Spleen (tissue), 11 donors: ENCODE measurements around the gene HMCN2. TPM values are rescaled to one million over a fixed set of nuclear protein-coding genes. Genes with fewer than 3 reads are reported as not detected.

ENCODE experiments used
- DNase-seq: peaks from one replicate; pipeline ENCODE4 v3.0.0-alpha.2; 2020
- H3K27ac ChIP-seq, 8 donors: fragments of 200-600 bp; sonication (generic) in 7 of 8; 1 replicate in 4 of 8; 2 replicates in 4 of 8; pipeline versions ENCODE4 v1.5.0 to v1.8.0; 2016 to 2021; ENCODE audit warnings: inconsistent platforms in 4 of 8, mild to moderate bottlenecking in 4 of 8, moderate library complexity in 1 of 8
- H3K27me3 ChIP-seq, 7 donors: fragments of 200-600 bp; sonication (generic) in 6 of 7; replicated peaks in 1 of 7; 1 replicate in 4 of 7; 2 replicates in 3 of 7; pipeline versions ENCODE4 v1.5.0 to v1.8.0; 2016 to 2021; ENCODE audit warnings: inconsistent platforms in 3 of 7, mild to moderate bottlenecking in 1 of 7
- H3K36me3 ChIP-seq, 6 donors: fragments of 200-600 bp; sonication (generic) in 5 of 6; 1 replicate in 4 of 6; 2 replicates in 2 of 6; pipeline versions ENCODE4 v1.5.0 to v1.8.0; 2016 to 2021; ENCODE audit warnings: inconsistent platforms in 2 of 6
- H3K4me1 ChIP-seq, 6 donors: fragments of 200-600 bp; sonication (generic) in 5 of 6; 1 replicate in 3 of 6; 2 replicates in 3 of 6; pipeline versions ENCODE4 v1.5.0 to v1.8.0; 2016 to 2021; ENCODE audit warnings: inconsistent platforms in 3 of 6
- H3K4me3 ChIP-seq, 8 donors: fragments of 200-600 bp; sonication (generic) in 7 of 8; 1 replicate in 4 of 8; 2 replicates in 4 of 8; pipeline versions ENCODE4 v1.5.0 to v1.8.0; 2016 to 2021; ENCODE audit warnings: inconsistent platforms in 4 of 8, mild to moderate bottlenecking in 4 of 8, moderate library complexity in 2 of 8
- H3K9me3 ChIP-seq, 8 donors: fragments of 200-600 bp; sonication (generic) in 7 of 8; 1 replicate in 4 of 8; 2 replicates in 4 of 8; pipeline versions ENCODE4 v1.5.0 to v1.8.0; 2016 to 2021; ENCODE audit warnings: inconsistent platforms in 4 of 8
- POLR2A ChIP-seq, 3 donors: fragments of 450-650 bp; IDR thresholded peaks; one replicate each; pipeline ENCODE4 v1.5.1; 2017; ENCODE audit warnings: antibody characterized with exemption in 3 of 3, mild to moderate bottlenecking in 1 of 3
- POLR2AphosphoS5 ChIP-seq, 3 donors: sonication (generic); formaldehyde crosslinking; IDR thresholded peaks; one replicate each; pipeline ENCODE4 v1.5.1; 2017; ENCODE audit warnings: antibody characterized with exemption in 3 of 3
- WGBS, 5 donors: extraction: QIAGEN DNeasy Blood & Tissue Kit in 3 of 5; methylation state at CpG; one replicate each; pipeline versions ENCODE4 v1.1.5 to v1.1.7; 2013 to 2018; 5-methylcytosine and 5-hydroxymethylcytosine counted together
- intact Hi-C: fragments of 100-400 bp; cut with DNase I; formaldehyde crosslinking; loops from one replicate; pipeline ENCODE4 v1.15.0; 2023; ENCODE audit warnings: low total_unique reads
- polyA plus RNA-seq, 3 donors: library from polyadenylated mRNA; stranded (reverse); fragments of 200-250 nt; gene quantifications; one replicate each; pipeline ENCODE4 v1.2.1, GENCODE V29; 2013
- total RNA-seq, 7 donors: library from RNA; depleted of rRNA in 3 of 7; stranded (reverse); fragments of >200 nt in 3 of 7; fragmentation: NEBNext Ultra II Directional in 4 of 7; extraction: Animal tissue kit (Norgen Biotek cat#: 25700) in 4 of 7; gene quantifications; one replicate each; pipeline versions ENCODE4 v1.1.0 to v1.2.1, GENCODE V29; 2016 to 2021
- TF ChIP-seq, protein P1 (sequence below), 11 experiments: fragments of 200-600 bp in 7 of 11; fragments of 450-650 bp in 4 of 11; sonication (generic) in 4 of 11; IDR thresholded peaks in 8 of 11; conservative IDR thresholded peaks in 3 of 11; 1 replicate in 7 of 11; 2 replicates in 4 of 11; pipeline versions ENCODE4 v1.4.0 to v1.8.0; 2016 to 2021; ENCODE audit warnings: antibody characterized with exemption in 11 of 11, inconsistent platforms in 4 of 11, mild to moderate bottlenecking in 1 of 11
- donor health status: healthy with polysubstance abuse.
- donor health status: DM: no; HTN: no; CAD: no; lungs with moderate emphysema.
- donor health status: DM: no; HTN: no; CAD: no.
- donor health status: Bipolar disorder and iron deficiency.
- donor health status: healthy.
- donor health status: DM: no; HTN: no; CAD: no.
- donor health status: DM: yes; HTN: yes; CAD: no.

HMCN2 gene
- total and polyA plus RNA-seq, 10 donors = 0.09 to 1.9 (median 0.73) TPM

DNA sequence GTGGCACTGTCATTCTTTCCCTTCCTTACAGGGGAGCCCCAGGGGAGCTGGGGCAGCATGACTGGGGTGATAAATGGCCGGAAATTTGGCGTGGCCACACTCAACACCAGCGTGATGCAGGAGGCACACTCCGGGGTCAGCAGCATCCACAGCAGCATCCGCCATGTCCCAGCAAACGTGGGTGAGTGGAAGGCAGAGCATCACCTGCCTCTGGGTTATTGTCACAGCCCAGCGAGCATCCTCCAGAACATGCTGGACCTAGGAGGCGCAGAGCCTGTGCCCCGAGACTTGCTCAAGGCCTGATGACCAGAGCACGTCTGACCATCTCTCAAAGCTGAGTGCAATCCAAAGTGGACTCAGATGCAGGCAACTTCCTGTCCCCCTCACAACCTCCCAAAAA is 157.0 kb downstream of the HMCN2 start:
- no peak overlapping the region for H3K4me3 ChIP-seq
- DNase-seq = no peak
- H3K9me3 ChIP-seq = no peaks in the 10 kb centered on the region
- 61 to 87% (median 77%) methylated on average over 5 to 10 of the region's 10 CpGs for WGBS, 5 donors
- H3K36me3 ChIP-seq = no peaks in the 10 kb centered on the region
- intact Hi-C loops = no loop called here
- TF ChIP-seq POLR2A (IDR thresholded peaks at IDR 0.05) (no peak), POLR2AphosphoS5 (IDR thresholded peaks at IDR 0.05) (no peak)
- TF ChIP-seq, protein P1, sequence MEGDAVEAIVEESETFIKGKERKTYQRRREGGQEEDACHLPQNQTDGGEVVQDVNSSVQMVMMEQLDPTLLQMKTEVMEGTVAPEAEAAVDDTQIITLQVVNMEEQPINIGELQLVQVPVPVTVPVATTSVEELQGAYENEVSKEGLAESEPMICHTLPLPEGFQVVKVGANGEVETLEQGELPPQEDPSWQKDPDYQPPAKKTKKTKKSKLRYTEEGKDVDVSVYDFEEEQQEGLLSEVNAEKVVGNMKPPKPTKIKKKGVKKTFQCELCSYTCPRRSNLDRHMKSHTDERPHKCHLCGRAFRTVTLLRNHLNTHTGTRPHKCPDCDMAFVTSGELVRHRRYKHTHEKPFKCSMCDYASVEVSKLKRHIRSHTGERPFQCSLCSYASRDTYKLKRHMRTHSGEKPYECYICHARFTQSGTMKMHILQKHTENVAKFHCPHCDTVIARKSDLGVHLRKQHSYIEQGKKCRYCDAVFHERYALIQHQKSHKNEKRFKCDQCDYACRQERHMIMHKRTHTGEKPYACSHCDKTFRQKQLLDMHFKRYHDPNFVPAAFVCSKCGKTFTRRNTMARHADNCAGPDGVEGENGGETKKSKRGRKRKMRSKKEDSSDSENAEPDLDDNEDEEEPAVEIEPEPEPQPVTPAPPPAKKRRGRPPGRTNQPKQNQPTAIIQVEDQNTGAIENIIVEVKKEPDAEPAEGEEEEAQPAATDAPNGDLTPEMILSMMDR (IDR thresholded peaks at IDR 0.05 in 8 of 11, conservative IDR thresholded peaks at IDR 0.05 in 3 of 11) = no peak
- H3K27me3 ChIP-seq = peaks cover 0 to 49% (median 0%) of the 10 kb centered on the region in 7 donors
- peaks cover 0 to 9% (median 5%) of the 10 kb centered on the region in 6 donors for H3K4me1 ChIP-seq
- H3K27ac ChIP-seq = no peak overlapping the region

DNA sequence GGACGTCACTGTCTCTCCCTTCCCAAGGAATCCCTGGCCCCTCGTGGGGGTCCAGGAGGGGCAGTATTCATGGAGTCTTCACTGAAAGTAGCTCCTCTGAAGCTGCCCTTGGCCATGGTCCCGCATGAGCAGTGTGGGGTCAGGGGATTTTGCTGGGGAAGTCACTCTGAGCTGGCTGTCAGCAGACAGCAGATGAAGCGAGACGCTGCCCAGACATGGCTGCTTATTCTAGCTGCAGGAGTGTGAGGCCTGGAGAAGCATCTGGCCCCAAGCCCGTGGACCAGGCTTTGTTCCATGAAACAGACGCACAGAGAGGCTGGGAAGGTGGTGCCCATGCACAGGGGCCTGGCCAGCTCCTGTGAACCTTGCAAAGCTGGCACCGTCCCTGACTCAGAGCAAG is 157.7 kb downstream of the HMCN2 start:
- DNase-seq = no peak
- H3K4me3 ChIP-seq = no peak overlapping the region
- peaks cover 0 to 14% (median 7%) of the 10 kb centered on the region in 6 donors for H3K4me1 ChIP-seq
- peaks cover 0 to 53% (median 0%) of the 10 kb centered on the region in 7 donors for H3K27me3 ChIP-seq
- no peaks in the 10 kb centered on the region for H3K36me3 ChIP-seq
- intact Hi-C loops = no loop called here
- no peak overlapping the region for H3K27ac ChIP-seq
- 63 to 76% (median 73%) methylated on average over 8 of the region's 8 CpGs for WGBS, 5 donors
- H3K9me3 ChIP-seq = no peaks in the 10 kb centered on the region
- TF ChIP-seq, protein P1 (IDR thresholded peaks at IDR 0.05 in 8 of 11, conservative IDR thresholded peaks at IDR 0.05 in 3 of 11) = no peak
- TF ChIP-seq POLR2A (IDR thresholded peaks at IDR 0.05) = no peak
- TF ChIP-seq POLR2AphosphoS5 (IDR thresholded peaks at IDR 0.05) = no peak

DNA sequence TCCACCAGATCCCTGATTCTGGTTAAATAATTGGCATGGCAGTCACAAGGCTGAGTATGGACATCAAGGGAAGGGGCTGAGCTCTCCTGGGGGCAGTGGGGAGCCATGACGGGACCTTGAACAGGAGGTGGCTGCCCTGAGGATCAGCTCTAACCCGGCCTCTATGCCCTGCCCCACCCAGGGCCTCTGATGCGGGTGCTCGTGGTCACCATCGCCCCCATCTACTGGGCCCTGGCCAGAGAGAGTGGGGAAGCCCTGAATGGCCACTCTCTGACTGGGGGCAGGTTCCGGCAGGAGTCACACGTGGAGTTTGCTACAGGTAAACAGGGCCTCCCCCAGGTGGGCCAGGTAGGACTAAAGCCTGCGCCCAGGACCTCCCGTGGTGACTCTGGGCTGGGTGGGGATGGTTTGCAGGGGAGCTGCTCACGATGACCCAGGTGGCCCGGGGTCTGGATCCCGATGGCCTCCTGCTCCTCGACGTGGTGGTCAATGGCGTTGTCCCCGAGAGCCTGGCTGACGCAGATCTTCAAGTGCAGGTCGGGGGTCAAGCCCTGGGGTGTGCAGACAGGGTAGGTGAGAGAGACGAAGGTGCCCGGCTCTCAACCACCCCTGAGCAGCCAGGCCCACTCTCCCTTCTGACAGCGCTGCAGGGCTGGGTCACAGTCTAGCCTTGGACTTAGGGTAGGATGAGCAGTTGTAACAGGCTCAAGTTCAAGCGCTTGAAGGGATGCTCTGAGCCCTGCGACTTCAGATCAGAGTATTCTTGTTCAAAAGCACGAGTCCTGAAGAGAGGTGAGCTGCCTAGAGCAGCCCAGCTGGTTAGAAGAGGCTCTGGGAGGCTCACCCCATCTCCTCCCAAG is 159.3 kb downstream of the HMCN2 start:
- no peak for DNase-seq
- WGBS, 5 donors = 84 to 91% (median 90%) methylated on average over 9 to 24 of the region's 24 CpGs
- H3K4me1 ChIP-seq = peaks cover 0 to 14% (median 7%) of the 10 kb centered on the region in 6 donors
- no peak overlapping the region for H3K4me3 ChIP-seq
- peaks cover 0 to 61% (median 0%) of the 10 kb centered on the region in 7 donors for H3K27me3 ChIP-seq
- H3K9me3 ChIP-seq = peaks cover 0 to 2% (median 0%) of the 10 kb centered on the region in 8 donors
- H3K36me3 ChIP-seq = no peaks in the 10 kb centered on the region
- H3K27ac ChIP-seq = no peak overlapping the region
- no peak for TF ChIP-seq POLR2A (IDR thresholded peaks at IDR 0.05)
- TF ChIP-seq, protein P1 (IDR thresholded peaks at IDR 0.05 in 8 of 11, conservative IDR thresholded peaks at IDR 0.05 in 3 of 11) = no peak
- no peak for TF ChIP-seq POLR2AphosphoS5 (IDR thresholded peaks at IDR 0.05)
- intact Hi-C loops = no loop called here

DNA sequence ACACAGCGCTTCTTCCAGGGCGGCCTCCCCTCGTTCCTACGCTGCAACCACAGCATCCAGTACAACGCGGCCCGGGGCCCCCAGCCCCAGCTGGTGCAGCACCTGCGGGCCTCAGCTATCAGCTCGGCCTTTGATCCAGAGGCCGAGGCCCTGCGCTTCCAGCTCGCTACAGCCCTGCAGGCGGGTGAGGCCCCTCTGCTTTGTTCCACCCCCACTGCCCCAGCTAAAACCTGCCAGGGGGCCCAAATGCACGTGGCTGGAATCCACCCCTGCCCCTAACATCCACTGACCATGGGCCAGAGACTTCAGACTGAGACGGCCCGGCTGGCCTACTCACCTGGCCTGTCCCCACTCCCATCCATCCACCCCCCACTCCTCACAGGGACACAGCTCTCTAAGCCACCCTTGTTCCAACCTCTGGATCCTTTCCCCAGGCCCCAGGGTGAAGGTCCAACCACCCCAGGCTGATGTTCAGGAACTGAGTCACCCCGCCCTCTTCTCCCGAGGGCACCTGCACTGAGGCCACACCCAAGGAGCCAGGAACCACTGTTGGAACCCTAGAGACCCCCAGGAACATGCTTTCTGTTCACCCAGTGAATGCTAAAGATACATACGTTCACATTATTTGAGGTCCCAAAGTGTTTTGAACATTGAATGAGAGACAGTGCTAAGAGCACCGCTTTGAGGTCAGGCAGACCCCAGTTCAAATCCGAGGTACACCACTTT is 160.3 kb downstream of the HMCN2 start:
- Histone ChIP-seq H3K36me3 (no peaks in the 10 kb centered on the region), H3K9me3 (peaks cover 0 to 13% (median 5%) of the 10 kb centered on the region in 8 donors), H3K27ac (no peak overlapping the region), H3K4me1 (peaks cover 0 to 14% (median 7%) of the 10 kb centered on the region in 6 donors), H3K27me3 (peaks cover 0 to 71% (median 0%) of the 10 kb centered on the region in 7 donors), H3K4me3 (no peak overlapping the region)
- TF ChIP-seq POLR2AphosphoS5 (IDR thresholded peaks at IDR 0.05) = no peak
- no peak for TF ChIP-seq POLR2A (IDR thresholded peaks at IDR 0.05)
- TF ChIP-seq, protein P1 (IDR thresholded peaks at IDR 0.05 in 8 of 11, conservative IDR thresholded peaks at IDR 0.05 in 3 of 11) = no peak
- no peak for DNase-seq
- 81 to 86% (median 86%) methylated on average over 21 of the region's 21 CpGs for WGBS, 5 donors
- intact Hi-C loops = no loop called here
